ENCODE results near the gene AP2A2.
A peak's percentile ranks its signal among the peaks of the same experiment; 100 is the strongest.

DNA sequence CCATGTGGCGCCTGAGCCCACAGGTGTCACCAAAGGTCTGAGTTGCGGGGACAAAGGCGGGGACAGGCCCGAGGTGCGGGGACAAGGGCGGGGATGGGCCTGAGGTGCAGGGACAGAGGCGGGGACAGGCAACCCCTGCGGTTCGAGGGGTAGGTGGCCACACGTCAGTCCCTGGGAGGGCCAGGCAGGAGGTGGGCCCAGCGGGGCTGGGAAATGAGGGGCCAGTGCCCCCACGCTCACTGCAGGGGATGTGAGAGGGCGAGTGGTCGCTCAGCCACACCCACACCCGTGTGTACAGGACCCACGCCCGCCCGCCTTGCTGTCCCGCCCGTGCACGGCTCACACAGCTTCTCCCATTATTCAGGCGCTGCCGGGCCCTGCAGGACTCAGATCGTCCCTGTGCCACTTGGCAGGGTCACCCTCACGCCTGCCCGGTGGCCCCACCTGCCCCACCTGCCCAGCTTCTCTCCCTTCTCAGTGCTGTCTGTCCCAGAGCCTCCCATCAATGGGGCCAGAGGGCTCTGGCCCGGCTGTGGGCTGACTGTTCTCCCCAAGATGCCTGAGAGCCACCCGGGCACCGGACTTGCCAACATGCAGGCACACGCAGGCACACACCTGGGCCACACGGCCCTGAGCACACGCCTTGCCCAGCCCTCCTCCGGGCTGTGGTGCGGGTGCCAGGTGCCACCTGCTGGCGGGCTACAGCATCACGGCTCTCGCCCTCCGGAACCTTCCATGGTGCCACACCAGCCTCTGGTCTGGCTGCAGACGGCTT lies 125.1 kb downstream of the AP2A2 start:
- TF ChIP-seq, protein P1, sequence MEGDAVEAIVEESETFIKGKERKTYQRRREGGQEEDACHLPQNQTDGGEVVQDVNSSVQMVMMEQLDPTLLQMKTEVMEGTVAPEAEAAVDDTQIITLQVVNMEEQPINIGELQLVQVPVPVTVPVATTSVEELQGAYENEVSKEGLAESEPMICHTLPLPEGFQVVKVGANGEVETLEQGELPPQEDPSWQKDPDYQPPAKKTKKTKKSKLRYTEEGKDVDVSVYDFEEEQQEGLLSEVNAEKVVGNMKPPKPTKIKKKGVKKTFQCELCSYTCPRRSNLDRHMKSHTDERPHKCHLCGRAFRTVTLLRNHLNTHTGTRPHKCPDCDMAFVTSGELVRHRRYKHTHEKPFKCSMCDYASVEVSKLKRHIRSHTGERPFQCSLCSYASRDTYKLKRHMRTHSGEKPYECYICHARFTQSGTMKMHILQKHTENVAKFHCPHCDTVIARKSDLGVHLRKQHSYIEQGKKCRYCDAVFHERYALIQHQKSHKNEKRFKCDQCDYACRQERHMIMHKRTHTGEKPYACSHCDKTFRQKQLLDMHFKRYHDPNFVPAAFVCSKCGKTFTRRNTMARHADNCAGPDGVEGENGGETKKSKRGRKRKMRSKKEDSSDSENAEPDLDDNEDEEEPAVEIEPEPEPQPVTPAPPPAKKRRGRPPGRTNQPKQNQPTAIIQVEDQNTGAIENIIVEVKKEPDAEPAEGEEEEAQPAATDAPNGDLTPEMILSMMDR (IDR thresholded peaks at IDR 0.05 in 8 of 11, conservative IDR thresholded peaks at IDR 0.05 in 3 of 11), result peak; percentile 88 to 96 (median 92)
- TF ChIP-seq POLR2AphosphoS5 (IDR thresholded peaks at IDR 0.05), result peak; percentile 69 to 78 (median 76)
